ELR (cell line): ENCODE data around the gene PDE3B.
"Not testable (repeated sequence)": the region's sequence is repeated elsewhere in the genome, so short reads cannot be mapped to it uniquely, and the experiment has no call there.

Source experiments
- DNase-seq: peaks from one replicate; pipeline ENCODE4 v3.0.0-alpha.2; 2015; ENCODE audit warnings: low read depth

The PDE3B gene

GRCh38 chr11:14813516-14813915 lies 169.9 kb downstream of the PDE3B start:
- DNase-seq: no peak

- DNase-seq: no peak
Measured at GRCh38 chr11:14818779-14819178, 175.2 kb downstream of the PDE3B start.

- DNase-seq: no peak
Measured at GRCh38 chr11:14819596-14819995, 176.0 kb downstream of the PDE3B start.

- DNase-seq: no peak
Measured at GRCh38 chr11:14821031-14821430, 177.4 kb downstream of the PDE3B start.

- no peak for DNase-seq
Measured at GRCh38 chr11:14826600-14826999, 183.0 kb downstream of the PDE3B start.

- DNase-seq: no peak
Measured at GRCh38 chr11:14835496-14836492, 192.2 kb downstream of the PDE3B start.

GRCh38 chr11:14842002-14842401 lies 198.4 kb downstream of the PDE3B start:
- DNase-seq: no peak

GRCh38 chr11:14852571-14853177 lies 209.1 kb downstream of the PDE3B start:
- no peak for DNase-seq

GRCh38 chr11:14854057-14854456 lies 210.5 kb downstream of the PDE3B start:
- DNase-seq: no peak

- no peak for DNase-seq
Measured at GRCh38 chr11:14855890-14856289, 212.3 kb downstream of the PDE3B start.

- DNase-seq: no peak
Measured at GRCh38 chr11:14857621-14858020, 214.0 kb downstream of the PDE3B start.

GRCh38 chr11:14858404-14858803 lies 214.8 kb downstream of the PDE3B start:
- no peak for DNase-seq

GRCh38 chr11:14860511-14860910 lies 216.9 kb downstream of the PDE3B start:
- no peak for DNase-seq

GRCh38 chr11:14861680-14862079 lies 218.1 kb downstream of the PDE3B start:
- DNase-seq: no peak

GRCh38 chr11:14863775-14864174 lies 220.2 kb downstream of the PDE3B start:
- DNase-seq: not testable (repeated sequence)

GRCh38 chr11:14872032-14872431 lies 228.4 kb downstream of the PDE3B start:
- no peak for DNase-seq

GRCh38 chr11:14873632-14874031 lies 230.0 kb downstream of the PDE3B start:
- DNase-seq: no peak

GRCh38 chr11:14875163-14875562 lies 231.6 kb downstream of the PDE3B start:
- DNase-seq: no peak

- DNase-seq: no peak
Measured at GRCh38 chr11:14881576-14882193, 238.1 kb downstream of the PDE3B start.

GRCh38 chr11:14882196-14882595 lies 238.6 kb downstream of the PDE3B start:
- no peak for DNase-seq

GRCh38 chr11:14883683-14884082 lies 240.1 kb downstream of the PDE3B start:
- DNase-seq: not testable (repeated sequence)

- no peak for DNase-seq
Measured at GRCh38 chr11:14884667-14885273, 241.2 kb downstream of the PDE3B start.
